Measurements from ENCODE around the gene NOB1.
A peak's percentile ranks its signal among the peaks of the same experiment; 100 is the strongest.
"Not testable (repeated sequence)": the region's sequence is repeated elsewhere in the genome, so short reads cannot be mapped to it uniquely, and the experiment has no call there.

The NOB1 gene
- 41.7 reads per million, percentile 64 among the genes with 10 or more reads in this experiment for total RNA-seq

DNA sequence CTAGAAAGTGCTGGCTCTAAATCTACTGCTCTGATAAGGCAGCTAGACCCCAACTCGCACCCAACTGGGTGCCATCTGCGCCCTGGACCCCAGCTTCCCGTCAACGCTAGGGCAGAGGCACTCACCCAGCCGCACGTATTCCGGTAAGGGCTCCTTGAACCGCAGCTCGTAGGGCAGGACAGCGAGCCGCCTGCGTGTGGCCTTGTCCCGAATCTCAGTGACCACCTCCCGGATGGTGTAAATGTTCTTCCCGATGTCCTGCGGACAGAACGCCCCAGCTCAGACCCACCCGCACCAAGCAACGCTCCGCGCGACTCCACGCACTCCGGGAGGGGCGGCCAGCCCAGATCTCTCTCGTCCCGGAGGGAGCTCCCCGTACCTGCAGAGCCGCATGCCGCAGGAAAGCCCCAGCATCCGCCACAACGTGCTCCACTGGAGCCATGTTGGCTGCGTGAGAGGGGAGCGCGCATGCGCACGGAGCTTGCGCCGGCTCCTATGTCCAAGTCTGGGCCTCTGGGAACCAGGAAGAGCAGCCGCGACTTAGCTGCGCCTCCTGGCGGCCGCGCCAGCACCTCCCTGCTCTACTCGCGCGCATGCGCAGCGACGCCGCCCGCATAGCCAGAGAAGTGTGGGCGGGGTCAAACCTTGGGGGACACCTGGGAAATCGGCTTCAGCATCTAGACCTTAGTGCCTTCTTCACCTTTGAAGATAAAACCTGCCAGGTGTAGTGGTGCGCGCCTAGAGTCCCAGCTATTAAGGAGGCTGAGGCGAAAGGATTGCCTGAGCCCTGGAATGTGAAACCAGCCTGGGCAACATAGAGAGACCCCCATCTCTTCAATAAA is at the start of gene NOB1:
Gene NOB1, minus strand, starts transcription at position 458 of the 842 bp plus-strand sequence. Its CDS starts 16 bp downstream, at position 442.
- peak; percentile 96 for DNase-seq

DNA sequence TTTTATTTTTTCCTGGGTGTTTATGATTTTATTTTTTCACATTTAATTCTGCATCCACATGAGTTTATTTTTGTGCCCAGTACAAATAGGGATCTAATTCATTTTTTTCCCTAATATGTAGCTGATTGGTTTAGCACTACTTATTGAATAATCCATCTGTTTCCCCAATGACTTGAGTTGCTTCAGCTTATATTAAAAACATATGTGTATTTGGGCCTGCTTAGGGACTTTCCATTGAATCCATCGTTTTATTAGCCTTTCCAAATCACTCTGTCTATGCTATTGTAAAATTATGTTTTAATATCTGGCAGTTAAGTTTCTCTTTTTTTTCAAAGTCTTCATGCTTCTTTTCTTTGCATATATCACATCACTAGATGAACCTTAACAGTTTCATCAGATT is 49.6 kb upstream of the NOB1 start:
- DNase-seq = no peak

DNA sequence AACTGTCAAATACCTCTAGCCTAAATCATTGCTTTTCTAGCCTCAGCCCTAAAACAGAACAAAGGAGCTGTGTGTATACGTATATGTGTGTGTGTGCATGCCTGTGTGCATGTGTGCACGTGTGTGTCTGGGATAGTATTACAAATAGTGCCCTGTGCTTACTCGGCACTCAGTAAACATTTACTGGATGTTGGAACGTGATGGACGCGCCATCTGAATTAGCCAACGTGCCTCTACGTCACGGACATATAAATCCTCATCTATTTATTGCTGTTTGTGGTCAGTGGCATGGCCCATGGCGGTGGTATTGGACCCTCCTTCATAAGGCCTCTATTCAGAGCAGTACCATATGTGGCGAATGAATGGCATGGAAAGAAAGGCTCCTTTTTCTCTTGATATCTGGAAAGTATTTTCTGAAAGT is 44.9 kb upstream of the NOB1 start:
- DNase-seq = no peak

DNA sequence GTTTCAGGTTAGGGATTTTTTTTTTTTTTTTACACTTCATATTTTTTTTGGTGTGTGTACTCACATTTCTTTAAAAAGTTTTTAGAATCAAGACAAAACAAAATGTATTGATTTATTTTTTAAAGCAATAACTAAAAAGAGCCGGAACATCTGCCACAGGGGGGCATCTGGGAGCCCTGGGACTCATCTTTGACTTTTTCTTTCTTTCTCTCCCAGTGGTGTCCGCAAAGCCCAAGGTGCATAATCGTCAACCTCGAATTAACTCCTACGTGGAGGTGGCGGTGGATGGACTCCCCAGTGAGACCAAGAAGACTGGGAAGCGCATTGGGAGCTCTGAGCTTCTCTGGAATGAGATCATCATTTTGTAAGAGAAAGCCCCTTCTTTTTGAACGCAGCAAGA is 43.7 kb upstream of the NOB1 start:
- DNase-seq = no peak

DNA sequence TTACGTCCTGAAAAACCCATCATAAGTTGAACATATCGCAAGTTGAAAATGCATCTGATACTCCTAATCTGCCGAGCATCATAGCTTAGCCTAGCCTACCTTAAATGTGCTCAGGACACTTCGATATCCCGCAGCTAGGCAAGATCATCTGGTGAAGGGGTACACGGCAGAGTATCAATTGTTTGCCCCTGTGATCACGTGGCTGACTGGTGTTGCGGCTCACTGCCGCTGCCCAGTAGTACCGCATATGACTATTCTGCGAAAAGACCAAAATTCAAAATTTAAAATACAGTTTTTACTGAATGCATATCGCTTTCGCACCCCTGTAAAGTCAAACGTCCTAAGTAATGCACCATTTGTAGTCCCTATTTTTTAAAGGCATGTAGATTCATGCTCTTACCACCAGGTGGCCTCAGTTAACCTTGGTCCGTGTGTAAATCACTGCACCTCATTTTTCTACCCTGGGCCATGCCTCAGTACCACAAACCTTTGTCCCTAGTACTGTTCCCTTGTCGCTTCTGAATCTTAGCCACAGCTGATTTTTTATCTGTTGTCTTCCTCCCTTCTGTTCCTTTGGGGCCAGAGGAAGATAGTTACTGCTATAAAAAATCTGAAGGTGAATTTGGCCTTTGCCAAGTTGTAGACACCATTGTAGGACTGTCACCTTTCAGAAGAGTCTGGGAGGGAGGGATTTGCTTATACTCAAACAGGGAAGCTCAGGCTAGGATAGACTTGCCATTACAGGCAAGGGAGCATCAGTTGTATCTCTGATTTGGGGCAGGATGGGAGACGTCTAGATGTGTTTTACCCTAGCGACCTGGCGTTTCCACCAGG is 41.8 kb upstream of the NOB1 start:
- DNase-seq = peak; percentile 12

DNA sequence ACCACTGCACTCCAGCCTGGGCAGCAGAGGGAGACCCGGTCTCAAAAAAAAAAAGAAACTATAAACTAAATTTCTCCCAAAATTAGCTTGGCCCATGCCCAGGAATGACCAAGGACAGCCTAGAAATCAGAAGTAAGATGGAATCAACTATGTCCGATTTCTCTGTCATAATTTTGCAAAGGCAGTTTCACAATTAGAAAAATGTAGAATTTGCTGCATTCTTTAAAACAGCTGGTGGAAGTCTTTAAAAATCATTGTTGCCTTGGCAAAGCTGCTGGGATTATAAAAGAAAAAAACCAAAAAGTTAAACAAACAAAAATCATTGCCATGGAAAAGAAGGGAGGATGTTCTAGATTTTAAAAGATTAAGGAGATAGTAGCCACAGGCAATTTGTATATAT is 39.8 kb upstream of the NOB1 start:
- DNase-seq = no peak

DNA sequence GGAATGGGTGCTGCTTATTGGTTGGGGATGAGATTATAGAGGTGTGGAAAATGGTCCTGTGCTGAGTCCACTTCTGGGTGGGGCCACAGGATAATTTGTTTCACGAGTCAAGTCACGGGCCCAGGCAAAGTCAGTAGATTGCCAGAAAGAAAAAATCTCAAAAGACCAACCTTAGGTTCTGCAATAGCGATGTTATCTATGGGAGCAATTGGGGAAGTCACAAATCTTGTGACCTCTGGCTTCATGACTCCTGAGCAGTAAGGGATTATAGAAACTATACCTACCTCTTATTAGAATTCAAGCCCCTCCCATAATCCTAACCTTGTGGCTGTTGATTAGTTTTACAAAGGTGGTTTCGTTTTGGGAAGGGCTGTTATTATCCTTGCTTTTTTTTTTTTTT is 38.8 kb upstream of the NOB1 start:
- no peak for DNase-seq

DNA sequence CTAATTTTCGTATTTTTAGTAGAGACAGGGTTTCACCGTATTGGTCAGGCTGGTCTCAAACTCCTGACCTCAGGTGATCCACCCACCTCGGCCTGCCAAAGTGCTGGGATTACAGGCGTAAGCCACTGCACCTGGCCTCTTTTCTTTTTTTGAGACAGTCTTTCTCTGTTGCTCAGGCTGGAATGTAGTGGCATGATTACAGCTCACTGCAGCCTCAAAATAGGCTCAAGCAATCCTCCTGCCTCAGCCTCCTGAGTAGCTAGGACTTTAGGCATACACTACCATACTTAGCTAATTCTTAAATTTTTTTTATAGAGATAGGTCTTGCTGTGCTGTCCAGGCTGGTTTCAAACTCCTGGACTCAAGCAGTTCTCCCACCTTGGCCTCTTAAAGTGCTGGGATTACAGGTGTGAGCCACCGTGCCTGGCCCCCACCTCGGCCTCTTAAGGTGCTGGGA is 36.7 kb upstream of the NOB1 start:
- DNase-seq = not testable (repeated sequence)

DNA sequence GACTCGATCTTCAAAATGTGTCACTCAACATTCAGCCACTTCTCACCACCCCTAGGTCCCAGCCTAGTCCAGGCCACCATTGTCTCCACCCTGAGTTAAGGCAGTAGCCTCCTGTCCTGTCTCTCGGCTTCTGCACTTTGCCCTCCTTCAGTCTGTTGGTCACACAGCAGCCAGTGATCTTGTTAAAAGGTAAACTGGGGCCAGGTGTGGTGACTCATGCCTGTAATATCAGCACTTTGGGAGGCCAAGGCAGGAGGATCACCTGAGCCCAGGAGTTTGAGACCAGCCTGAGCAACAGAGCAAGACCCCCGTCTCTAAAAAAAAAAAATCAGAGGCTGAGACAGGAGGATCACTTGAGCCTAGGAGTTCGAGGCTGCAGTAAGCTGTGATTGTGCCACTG is 33.2 kb upstream of the NOB1 start:
- no peak for DNase-seq

DNA sequence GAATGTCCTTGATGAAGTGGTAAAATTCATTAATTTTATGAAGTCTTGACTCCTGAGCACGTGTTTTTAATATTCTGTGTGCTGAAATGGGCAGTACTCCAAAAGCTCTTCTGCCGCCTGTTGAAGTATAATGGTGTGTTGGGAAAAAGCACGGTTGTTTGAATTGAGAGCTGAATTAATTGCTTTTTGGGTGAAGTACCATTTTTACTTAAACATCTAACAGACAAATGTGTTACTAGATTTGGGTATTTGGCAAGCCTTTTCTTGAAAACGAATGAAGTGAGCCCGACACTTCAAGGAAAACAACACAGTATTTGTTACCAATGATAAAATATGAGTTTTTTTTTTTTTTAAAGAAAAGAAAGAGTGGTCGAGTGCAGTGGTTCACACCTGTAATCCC is 29.9 kb upstream of the NOB1 start:
- DNase-seq = no peak

DNA sequence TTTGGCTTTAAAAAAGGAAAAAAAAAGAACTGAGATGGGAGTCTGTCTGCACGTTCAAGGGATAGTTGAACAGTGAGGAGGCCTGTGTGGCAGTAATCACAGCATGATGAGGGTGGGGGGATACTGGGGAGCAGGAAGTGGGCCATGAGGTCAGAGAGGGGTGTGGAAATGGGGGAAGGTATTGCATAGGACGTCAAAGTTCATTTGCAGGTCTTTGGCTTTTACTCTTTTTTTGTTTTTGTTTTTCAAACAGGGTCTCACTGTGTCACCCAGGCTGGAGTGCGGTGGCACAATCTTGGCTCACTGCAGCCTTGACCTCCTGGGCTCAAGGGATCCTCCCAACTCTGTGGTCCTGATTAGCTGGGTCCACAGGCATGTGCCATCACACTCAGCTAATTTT is 26.4 kb upstream of the NOB1 start:
- no peak for DNase-seq

DNA sequence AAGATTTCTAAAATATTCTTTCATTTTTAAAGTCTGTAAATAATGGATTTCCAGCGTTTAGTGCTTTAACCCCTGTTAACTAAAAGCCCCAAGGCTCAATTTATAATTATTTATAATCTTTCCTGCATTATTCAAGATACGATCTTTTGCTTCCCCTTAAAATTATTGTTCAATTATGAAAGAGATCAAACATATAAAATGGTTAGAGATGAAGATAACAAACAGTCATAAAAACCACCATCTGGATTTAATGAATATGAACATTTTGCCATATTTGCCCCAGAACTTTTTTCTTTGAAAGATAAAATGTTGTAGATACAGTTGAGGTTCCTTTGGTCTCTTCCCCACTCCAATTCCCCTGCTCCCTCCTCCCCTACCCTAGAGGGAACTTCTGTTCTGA is 25.0 kb upstream of the NOB1 start:
- no peak for DNase-seq

DNA sequence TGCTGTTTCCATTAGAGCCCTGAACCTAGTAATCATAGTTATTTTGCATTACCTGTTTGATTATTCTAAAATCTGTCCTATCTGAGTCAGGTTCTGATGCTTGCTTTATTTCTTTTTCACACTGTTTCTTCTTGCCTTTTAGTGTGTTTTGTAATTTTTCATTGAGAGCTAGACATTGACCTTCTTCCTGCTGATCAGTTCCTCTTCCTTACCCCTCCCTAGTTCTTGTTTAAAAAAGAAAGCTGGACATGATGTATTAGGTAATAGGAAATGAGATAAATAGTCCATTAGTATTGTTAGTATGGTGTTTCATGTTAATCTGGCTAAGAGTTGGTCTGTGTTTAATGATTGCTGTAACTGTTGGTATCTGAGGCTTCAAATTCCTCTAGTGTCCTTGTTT is 20.8 kb upstream of the NOB1 start:
- DNase-seq = no peak

DNA sequence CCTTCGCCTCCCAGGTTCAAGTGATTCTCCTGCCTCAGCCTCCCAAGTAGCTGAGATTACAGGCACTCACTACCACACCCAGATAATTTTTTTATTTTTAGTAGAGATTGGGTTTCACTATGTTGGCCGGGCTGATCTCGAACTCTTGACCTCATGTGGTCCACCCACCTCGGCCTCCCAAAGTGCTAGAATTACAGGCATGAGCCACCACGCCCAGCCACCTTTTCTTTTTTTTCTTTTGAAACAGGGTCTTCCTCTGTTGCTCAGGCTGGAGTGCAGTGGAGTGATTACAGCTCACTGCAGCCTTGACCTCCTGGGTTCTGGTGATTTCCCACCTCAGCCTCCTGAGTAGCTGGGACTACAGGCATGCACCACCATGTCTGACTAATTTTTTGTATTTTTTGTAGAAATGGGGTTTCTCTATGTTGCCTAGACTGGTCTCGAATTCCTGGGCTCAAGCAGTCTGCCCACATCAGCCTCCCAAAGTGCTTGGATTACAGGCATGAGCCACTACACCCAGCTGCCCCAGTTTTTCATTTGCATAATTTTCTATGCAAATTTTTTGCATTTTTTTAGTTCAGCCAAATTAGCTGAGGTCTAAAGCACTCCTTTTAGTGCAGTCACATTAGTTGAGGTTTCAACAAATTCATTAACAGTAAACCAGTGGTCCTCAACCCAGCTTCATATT is 18.7 kb upstream of the NOB1 start:
- DNase-seq = no peak

DNA sequence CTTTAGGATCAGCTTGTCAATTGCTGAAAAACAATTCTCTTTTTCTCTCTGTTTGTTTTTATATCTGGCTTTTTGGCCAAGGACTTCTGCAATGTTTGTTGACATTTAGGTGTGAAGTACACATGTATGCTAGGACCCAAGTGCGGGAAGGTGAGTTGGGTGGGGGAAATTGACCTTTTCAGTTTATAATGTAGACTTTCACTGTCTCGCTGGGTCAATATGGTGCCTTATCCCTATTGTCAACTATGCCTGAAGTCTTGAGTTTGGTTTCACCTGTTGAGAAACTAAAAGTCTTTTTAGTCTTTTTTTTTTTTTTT is 16.9 kb upstream of the NOB1 start:
- DNase-seq = no peak

DNA sequence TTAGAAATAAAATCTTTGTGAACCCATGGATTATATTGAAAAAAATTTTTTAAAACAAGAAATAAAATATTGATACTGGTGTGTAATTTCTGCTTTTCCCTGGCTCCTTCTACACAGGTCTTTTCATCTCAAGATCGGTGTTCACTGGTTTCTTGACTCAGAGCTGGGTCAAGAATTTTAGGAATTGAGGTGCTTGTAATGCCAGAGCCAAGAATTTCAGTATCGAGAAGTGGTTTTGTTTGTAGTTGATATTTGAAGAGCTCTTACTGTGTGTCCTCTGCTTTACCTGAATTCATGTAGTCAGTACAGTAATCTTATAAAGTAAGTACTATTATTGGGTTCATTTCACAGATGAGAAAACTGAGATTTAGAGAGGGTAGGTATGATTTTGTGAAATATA is 14.7 kb upstream of the NOB1 start:
- no peak for DNase-seq

DNA sequence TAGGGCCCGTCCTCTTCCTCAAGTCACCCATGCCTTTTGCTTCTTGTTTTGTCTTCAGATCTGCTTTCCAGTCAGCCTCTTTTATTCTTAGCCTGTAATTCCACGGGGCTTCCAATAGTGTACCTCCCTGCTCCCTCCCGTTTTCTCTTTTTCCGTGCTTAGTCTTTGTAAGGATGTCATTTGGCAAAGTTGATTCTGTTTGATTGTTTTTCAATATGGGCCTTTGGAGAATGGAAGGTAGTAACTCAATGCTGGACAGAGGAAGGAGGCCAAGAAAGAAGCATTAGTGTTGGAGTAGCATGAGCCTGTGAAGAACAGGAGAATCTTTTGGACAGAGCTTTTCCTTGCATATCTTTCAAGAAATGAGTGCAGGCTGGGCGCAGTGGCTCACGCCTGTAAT is 13.9 kb upstream of the NOB1 start:
- no peak for DNase-seq

DNA sequence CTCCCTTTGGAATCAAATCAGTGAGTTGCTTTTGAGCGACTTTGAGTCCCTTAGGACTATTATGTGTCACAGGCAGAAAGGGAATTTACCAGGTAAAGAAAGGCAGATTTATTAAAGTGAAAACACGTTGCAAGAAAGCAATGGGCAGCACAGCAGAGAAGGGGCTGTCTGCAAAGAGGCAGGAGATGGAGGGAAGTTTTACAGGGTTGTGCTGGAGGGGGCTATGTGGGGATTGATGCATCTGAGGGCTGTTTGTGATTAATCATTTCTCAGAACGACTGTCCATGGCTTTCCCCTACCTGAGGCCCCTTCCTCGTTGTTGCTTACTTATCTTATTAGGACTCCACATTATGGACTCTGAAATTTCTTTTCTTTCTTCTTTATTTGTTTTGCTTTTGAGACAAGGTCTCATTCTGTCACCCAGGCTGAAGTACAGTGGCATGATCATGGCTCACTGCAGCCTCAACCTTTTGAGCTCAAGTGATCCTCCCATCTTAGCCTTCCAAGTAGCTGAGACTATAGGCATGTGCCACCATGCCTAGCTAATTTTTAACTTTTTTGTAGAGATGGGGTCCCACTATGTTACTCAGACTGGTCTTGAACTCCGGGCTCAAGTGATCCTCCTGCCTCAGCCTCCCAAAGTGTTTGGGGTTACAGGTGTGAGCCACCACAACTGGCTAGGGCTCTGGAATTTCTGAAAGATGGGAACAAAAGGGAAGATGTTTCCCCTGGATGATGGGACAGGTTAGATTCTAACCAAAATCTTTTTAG is 12.9 kb upstream of the NOB1 start:
- DNase-seq = no peak

DNA sequence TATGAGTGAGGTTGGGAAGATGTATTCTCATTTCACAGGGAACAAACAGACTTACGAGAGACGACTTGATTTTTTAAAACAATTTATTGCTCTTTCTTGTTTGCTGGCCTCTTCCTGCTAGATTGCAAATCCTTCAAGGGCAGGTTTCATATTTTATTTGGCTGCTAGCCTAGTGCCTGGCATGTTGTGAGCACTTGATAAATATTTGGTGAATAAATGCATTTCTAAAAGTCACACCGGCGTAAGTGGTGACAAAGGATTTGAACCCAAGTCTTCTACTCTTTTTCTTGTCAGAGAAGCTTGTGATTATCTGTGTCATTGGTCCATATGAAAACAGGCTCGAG is 8.8 kb upstream of the NOB1 start:
- DNase-seq = no peak

DNA sequence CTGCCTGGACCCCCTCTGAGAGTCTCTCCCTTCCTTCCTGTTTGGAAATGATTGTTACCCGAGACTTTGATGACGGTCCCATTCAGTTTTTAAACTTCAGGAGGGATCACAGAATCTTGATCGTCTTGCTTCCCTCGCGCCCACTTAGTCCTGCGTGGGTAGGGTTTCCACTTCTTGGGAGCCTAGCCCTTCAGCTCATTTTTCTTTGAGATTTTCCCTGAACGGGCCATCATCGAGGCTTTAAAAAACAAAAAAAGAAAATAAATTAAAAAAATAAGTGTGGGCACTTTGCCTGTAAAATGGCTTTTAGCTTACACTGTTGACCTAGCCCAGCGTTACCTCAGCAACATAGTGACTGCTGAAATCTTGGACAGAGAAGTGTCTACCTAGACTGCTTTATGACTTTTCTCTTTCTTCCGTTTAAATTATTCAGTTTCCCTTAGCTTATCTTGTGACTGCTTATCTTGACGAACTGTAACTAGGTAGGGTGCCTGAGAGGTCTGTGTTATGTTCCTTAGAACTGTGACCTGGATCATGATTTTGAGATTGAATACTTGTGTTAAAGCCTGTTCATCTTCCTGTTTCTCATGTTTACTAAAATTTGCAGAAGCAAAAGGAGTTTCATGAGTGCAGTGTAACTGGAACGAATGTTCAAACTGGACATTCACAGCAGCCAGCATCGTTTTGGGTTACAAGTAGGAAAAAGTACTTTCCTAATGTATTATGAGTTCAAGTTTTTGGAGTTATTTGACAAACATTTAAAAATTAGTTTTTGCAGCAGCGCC is 8.3 kb upstream of the NOB1 start:
- peak; percentile 4 for DNase-seq

DNA sequence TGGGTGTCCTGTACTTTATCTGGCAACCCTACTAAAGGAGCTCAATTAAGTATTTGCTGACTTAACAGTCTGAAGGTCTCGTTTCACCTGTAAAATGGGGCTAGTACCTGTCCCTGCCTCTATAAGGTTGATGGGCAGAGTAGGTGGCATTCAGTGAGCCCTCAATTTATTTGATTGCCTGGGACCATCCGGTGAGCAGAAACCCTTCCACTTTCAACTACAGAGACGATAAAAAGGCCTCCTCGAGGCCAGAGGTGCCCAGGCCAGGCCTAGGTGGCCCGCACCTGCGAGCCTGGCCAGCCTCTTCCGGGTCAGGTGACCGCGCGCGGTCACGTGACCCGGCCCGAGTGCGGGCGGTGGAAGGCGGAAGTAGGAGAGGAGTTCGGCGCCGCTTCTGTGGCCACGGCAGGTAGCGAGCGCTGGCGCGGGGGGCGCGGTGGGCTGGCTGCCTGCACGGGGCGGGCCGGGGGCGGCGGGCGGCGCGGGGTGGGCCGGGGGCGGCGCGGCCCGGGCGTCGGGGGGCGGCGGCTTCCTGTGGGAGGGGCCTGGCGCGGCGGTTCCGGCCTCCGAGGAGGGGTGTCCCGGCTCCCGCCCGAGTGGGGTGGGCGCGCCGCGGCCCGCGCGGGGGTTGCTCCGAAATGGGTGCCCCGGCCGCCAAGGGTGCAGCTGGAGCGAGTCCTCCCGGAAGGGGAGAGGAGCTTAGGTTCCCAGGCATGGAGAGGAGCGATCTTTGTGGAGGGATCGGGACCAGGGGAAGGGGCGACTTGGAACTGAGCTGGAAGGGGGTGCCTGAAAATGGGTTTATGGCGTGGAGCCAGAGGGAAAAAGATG is 7.5 kb upstream of the NOB1 start, which contains the start of gene WWP2:
Gene WWP2, plus strand, starts transcription at position 350 of the 831 bp plus-strand sequence. CDS start 24,679 bp downstream, outside the sequence.
- peak; percentile 76 for DNase-seq

Data from effector CD4-positive, alpha-beta T cell (primary cell).